Activated naive CD4-positive, alpha-beta T cell treated with anti-CD3 and anti-CD28 coated beads, Interleukin-2, amount 50 U/mL, for 24 hours (primary cell): ENCODE measurements around the gene CBLN4.

ENCODE experiments used
- H3K27ac Mint-ChIP-seq: one replicate; pipeline ENCODE4 v1.8.0; 2021; ENCODE audit warnings: mild to moderate bottlenecking, mixed read lengths
- H3K27me3 Mint-ChIP-seq: one replicate; pipeline ENCODE4 v1.8.0; 2021; ENCODE audit warnings: mixed read lengths
- H3K36me3 Mint-ChIP-seq: one replicate; pipeline ENCODE4 v1.8.0; 2021; ENCODE audit warnings: mixed read lengths
- H3K4me1 Mint-ChIP-seq: one replicate; pipeline ENCODE4 v1.8.0; 2021; ENCODE audit warnings: mixed read lengths
- H3K4me3 Mint-ChIP-seq: one replicate; pipeline ENCODE4 v1.8.0; 2021; ENCODE audit warnings: mild to moderate bottlenecking, mixed read lengths
- H3K9me3 Mint-ChIP-seq: one replicate; pipeline ENCODE4 v1.8.0; 2021; ENCODE audit warnings: mixed read lengths

The CBLN4 gene

DNA sequence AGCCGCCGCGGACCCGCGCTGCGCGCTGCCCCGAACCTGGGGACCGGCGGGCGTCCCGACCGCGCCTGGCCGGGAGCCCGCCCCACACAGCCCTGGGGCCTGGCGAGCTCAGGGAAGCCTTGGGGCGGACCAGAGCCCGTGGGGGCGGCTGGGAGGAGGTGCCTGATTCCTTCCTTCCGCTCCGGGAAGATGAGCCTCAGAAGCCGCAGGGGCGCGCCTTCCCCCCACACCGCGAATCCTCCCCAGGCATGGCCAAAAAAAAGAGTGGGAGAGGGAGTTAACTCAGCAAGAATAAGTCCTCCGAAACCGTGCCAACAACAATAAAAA is at the start of gene CBLN4:
Gene CBLN4, minus strand, starts transcription at position 131 of the 327 bp plus-strand sequence. CDS start 1,348 bp downstream, outside the sequence.
- H3K9me3 Mint-ChIP-seq, result peaks cover 14% of the 10 kb centered on the region
- no peak within 1 kb of the TSS for H3K27ac Mint-ChIP-seq
- H3K27me3 Mint-ChIP-seq, result peaks cover 20% of the 10 kb centered on the region

GRCh38 chr20:56043227-56043626 is 37.9 kb upstream of the CBLN4 start:
- Mint-ChIP-seq H3K4me1 (no peaks in the 10 kb centered on the region), H3K27ac (no peak overlapping the region), H3K36me3 (no peaks in the 10 kb centered on the region), H3K9me3 (no peaks in the 10 kb centered on the region), H3K27me3 (no peaks in the 10 kb centered on the region), H3K4me3 (no peak overlapping the region)

More for the DNA sequence above, at the start of gene CBLN4:
- Mint-ChIP-seq H3K36me3 (peaks cover 2% of the 10 kb centered on the region), H3K4me3 (no peak within 1 kb of the TSS), H3K4me1 (no peaks in the 10 kb centered on the region)

DNA sequence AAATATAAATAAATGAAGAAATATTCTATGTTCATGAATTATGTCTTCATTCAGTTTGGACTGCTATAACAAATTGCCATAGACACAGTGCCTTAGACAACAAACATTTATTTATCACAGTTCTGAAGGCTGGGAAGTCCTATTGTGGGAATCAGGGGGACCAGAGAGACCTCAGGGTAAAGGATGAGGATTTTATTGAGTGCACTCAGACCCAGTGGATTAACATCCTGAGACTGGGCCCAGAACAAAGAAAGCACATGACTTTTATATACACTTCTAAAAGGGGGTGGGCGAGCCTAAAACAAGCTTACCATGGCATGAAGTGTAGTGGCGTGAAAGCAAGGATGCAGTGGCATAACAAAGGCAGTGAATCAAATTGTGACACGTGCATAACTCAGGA is 26.9 kb upstream of the CBLN4 start:
- Mint-ChIP-seq H3K27ac (no peak overlapping the region), H3K27me3 (no peaks in the 10 kb centered on the region), H3K4me1 (no peaks in the 10 kb centered on the region), H3K36me3 (no peaks in the 10 kb centered on the region), H3K4me3 (no peak overlapping the region), H3K9me3 (peaks cover 9% of the 10 kb centered on the region)

DNA sequence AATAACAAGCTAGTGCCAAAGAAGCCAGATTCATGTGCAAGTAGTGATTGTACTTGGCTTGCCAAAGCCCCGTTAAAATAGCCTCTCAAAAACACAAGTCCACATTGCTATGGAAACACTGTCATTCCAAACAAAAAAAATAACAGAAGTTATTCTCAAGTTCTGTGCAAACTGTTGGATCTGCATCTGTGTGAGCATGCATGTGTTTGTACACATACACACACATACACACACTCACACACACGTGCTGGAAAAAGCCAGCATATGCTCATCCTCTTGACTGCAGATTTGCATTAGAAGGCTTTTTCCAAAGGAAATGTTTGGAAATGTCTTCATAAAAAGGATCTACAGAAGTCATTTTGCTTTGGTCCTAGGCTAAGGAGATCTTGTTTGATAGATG is 13.4 kb upstream of the CBLN4 start:
- no peaks in the 10 kb centered on the region for H3K4me1 Mint-ChIP-seq
- H3K36me3 Mint-ChIP-seq, result peaks cover 2% of the 10 kb centered on the region
- H3K27ac Mint-ChIP-seq, result no peak overlapping the region
- no peaks in the 10 kb centered on the region for H3K9me3 Mint-ChIP-seq
- H3K27me3 Mint-ChIP-seq, result peaks cover 2% of the 10 kb centered on the region
- no peak overlapping the region for H3K4me3 Mint-ChIP-seq

DNA sequence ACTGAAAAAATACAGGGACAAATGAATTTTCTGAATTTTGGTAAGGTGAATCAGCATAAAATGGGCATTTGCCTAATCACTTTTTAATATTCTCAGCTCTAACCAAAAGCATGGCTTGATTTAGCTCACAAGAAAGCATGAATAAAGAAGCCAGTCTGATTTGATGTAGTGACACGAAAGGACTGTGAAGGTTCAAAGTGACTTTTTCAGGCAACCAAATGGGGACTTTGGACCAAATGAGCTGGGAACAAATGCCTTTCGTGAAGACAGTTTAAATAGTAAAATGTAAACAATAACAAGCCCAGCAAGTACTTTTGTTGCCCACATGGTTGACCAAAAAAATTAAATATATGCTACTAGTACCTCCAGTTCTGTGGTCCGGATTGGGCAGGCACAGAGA is 12.9 kb upstream of the CBLN4 start:
- Mint-ChIP-seq H3K9me3 (no peaks in the 10 kb centered on the region), H3K27me3 (peaks cover 2% of the 10 kb centered on the region), H3K27ac (no peak overlapping the region), H3K4me3 (no peak overlapping the region), H3K4me1 (no peaks in the 10 kb centered on the region), H3K36me3 (peaks cover 2% of the 10 kb centered on the region)

- Mint-ChIP-seq H3K4me1 (no peaks in the 10 kb centered on the region), H3K27ac (no peak overlapping the region), H3K27me3 (peaks cover 2% of the 10 kb centered on the region), H3K9me3 (no peaks in the 10 kb centered on the region), H3K4me3 (no peak overlapping the region), H3K36me3 (peaks cover 2% of the 10 kb centered on the region)
Observed at GRCh38 chr20:56017560-56017959, 12.2 kb upstream of the CBLN4 start.

- Mint-ChIP-seq H3K4me3 (no peak overlapping the region), H3K9me3 (no peaks in the 10 kb centered on the region), H3K36me3 (peaks cover 2% of the 10 kb centered on the region), H3K4me1 (no peaks in the 10 kb centered on the region), H3K27ac (no peak overlapping the region), H3K27me3 (peaks cover 2% of the 10 kb centered on the region)
Observed at GRCh38 chr20:56014998-56015397, 9.7 kb upstream of the CBLN4 start.

DNA sequence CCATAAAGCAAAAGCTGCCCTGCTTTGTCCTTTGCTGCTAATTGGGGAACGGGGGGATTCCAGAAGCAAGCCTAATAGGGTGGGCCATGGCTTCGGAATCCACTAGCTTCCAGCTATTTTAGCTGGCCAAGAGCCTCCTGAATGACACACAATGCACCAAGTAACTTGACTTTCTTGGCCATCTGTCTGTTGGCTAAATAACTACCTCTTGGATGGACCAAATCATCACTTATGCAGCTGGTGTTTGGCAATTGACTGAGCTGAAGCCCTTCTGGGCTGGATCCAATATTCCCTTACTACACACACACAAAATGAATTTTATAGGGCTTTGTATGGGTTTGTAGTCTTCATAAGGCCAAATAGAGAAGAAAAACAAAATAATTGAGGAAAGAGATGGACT is 8.8 kb upstream of the CBLN4 start:
- Mint-ChIP-seq H3K36me3 (peaks cover 2% of the 10 kb centered on the region), H3K27me3 (peaks cover 2% of the 10 kb centered on the region), H3K4me3 (no peak overlapping the region), H3K4me1 (no peaks in the 10 kb centered on the region), H3K9me3 (no peaks in the 10 kb centered on the region), H3K27ac (no peak overlapping the region)

GRCh38 chr20:56004611-56005388 is 519 bp downstream of the CBLN4 start:
- Mint-ChIP-seq H3K27ac (no peak overlapping the region), H3K27me3 (peaks cover 20% of the 10 kb centered on the region), H3K9me3 (peaks cover 14% of the 10 kb centered on the region), H3K4me3 (no peak overlapping the region), H3K4me1 (no peaks in the 10 kb centered on the region), H3K36me3 (peaks cover 2% of the 10 kb centered on the region)

DNA sequence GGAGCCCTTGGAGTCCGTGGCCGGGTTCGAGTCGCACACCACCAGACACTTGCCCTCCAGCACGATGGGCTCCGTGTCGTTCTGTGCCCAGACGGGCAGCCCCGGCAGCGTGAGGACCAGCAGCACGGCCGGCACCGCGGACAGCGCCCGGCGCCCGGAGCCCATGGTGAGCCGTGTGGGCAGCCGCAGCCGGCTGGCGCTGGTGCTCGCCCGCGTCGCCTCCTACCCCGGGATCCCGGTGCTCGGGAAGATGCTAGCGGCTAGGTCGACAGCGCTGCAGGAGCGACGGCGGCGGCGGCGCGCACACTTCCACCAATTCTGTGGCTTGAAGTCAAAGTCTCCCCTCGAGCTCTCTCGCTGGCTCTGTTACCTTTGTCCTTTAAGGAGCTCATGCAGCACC is 1.3 kb downstream of the CBLN4 start:
- H3K4me1 Mint-ChIP-seq, result no peaks in the 10 kb centered on the region
- peaks cover 20% of the 10 kb centered on the region for H3K27me3 Mint-ChIP-seq
- H3K9me3 Mint-ChIP-seq, result peaks cover 14% of the 10 kb centered on the region

GRCh38 chr20:56002908-56003800 is 2.2 kb downstream of the CBLN4 start:
- Mint-ChIP-seq H3K36me3 (peaks cover 2% of the 10 kb centered on the region), H3K27ac (no peak overlapping the region), H3K4me3 (no peak overlapping the region), H3K4me1 (no peaks in the 10 kb centered on the region), H3K9me3 (peaks cover 10% of the 10 kb centered on the region), H3K27me3 (peaks cover 20% of the 10 kb centered on the region)

More for the DNA sequence above, 1.3 kb downstream of the CBLN4 start:
- no peak overlapping the region for H3K4me3 Mint-ChIP-seq
- H3K36me3 Mint-ChIP-seq, result peaks cover 2% of the 10 kb centered on the region
- no peak overlapping the region for H3K27ac Mint-ChIP-seq

DNA sequence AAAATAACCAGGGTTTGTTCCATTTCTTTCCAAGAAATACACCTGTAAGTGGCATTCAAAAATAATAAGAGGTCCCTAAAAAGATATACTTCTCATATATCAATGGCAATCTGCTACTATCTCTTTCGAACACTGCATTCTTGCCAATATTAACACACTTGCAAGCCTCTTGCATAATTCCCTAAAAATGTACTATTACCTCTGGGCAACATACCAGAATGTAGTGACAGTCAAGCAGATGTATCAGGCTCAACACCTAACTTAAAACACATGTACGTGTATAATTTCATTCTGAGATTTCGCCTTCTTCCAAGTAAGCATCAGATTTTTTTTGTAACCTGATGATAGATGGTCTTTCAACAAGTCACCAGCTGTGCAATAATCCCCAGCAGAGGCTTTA is 3.4 kb downstream of the CBLN4 start:
- Mint-ChIP-seq H3K9me3 (peaks cover 2% of the 10 kb centered on the region), H3K27me3 (peaks cover 17% of the 10 kb centered on the region), H3K36me3 (peaks cover under 1% of the 10 kb centered on the region)

GRCh38 chr20:56001106-56001785 is 4.1 kb downstream of the CBLN4 start:
- Mint-ChIP-seq H3K27me3 (peaks cover 16% of the 10 kb centered on the region), H3K4me3 (no peak overlapping the region), H3K9me3 (no peaks in the 10 kb centered on the region), H3K36me3 (no peaks in the 10 kb centered on the region), H3K27ac (no peak overlapping the region), H3K4me1 (no peaks in the 10 kb centered on the region)

More for the DNA sequence above, 3.4 kb downstream of the CBLN4 start:
- no peaks in the 10 kb centered on the region for H3K4me1 Mint-ChIP-seq
- no peak overlapping the region for H3K4me3 Mint-ChIP-seq
- H3K27ac Mint-ChIP-seq, result no peak overlapping the region

DNA sequence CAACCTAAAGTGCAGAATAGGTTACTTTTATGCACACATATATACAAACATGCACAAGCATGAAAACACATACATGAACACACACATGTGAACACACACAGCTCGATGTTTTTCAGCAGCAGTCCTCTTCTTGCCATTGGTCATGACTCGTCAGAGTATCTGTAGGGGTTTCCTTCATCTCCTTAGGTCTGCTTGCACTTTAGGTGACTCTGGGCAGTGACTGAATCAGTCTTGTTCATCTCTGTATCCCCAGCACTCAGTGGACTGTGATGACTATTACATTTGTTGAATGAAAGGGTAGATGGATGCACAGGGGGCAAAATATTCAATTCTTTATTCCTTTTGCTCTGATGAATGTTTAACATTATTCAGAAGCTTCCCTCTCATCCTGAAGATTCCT is 26.8 kb downstream of the CBLN4 start:
- Mint-ChIP-seq H3K4me1 (no peaks in the 10 kb centered on the region), H3K27me3 (no peaks in the 10 kb centered on the region), H3K36me3 (no peaks in the 10 kb centered on the region), H3K9me3 (peaks cover 11% of the 10 kb centered on the region), H3K27ac (no peak overlapping the region), H3K4me3 (no peak overlapping the region)

GRCh38 chr20:55977690-55978459 is 27.4 kb downstream of the CBLN4 start:
- peaks cover 11% of the 10 kb centered on the region for H3K9me3 Mint-ChIP-seq

More at GRCh38 chr20:55977690-55978459, 27.4 kb downstream of the CBLN4 start:
- Mint-ChIP-seq H3K36me3 (no peaks in the 10 kb centered on the region), H3K4me3 (no peak overlapping the region), H3K27me3 (no peaks in the 10 kb centered on the region), H3K27ac (no peak overlapping the region), H3K4me1 (no peaks in the 10 kb centered on the region)
